Subcutaneous adipose tissue (tissue), 4 donors: ENCODE measurements around the gene OR4D9. TPM values are rescaled to one million over a fixed set of nuclear protein-coding genes. Genes with fewer than 3 reads are reported as not detected.

Source experiments
- CTCF ChIP-seq: fragments of 450-650 bp; IDR thresholded peaks from one replicate; pipeline ENCODE4 v1.5.1; 2016; ENCODE audit warnings: low read depth, mild to moderate bottlenecking, control low read depth, antibody characterized with exemption, moderate library complexity
- total RNA-seq, 4 donors: library from RNA; depleted of rRNA; stranded (reverse); fragments of >200 nt; gene quantifications; one replicate each; pipeline ENCODE4 v1.1.0, GENCODE V29; 2016

OR4D9 gene
- total RNA-seq, 4 donors from 2014 or later = not detected

- no peak for TF ChIP-seq CTCF
Observed at GRCh38 chr11:59559886-59560285, 48.5 kb downstream of the OR4D9 start.

DNA sequence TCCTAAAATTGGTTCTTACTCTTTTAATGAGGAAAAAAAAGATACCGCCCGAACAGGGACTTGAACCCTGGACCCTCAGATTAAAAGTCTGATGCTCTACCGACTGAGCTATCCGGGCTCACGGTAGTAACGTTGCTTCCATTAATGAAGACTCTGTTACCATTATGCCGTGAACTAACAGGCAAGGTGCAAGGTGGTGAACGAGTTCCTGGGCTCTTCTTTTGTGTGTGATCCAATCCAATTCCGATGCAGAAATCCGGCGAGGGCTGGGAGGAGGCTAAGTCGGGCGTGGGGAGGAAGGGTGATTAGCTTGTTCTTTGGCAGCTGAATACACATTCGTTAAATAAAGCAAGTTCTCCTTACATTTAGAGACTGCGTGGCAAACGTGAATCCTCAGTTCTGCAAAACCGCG lies 49.0 kb downstream of the OR4D9 start:
- no peak for TF ChIP-seq CTCF

GRCh38 chr11:59560702-59561473 lies 49.5 kb downstream of the OR4D9 start:
- no peak for TF ChIP-seq CTCF

DNA sequence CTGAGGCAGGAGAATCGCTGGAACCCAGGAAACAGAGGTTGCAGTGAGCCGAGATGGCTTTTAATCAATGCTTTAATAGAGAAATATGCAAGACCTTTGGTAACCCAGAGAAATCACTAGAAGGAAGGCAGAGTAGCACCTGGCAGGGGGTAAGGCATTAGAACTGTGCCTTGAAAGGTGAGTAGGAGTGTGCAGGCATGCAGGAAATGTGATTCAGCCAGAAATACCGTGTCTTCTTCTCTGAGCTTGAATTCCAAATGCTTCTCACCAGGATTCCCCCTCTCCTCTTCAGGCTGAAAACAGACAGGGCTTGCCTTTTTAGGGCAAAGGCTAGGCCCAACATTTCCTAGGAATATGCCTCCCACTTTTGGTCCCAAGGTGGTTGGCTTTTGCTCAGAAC lies 51.0 kb downstream of the OR4D9 start:
- TF ChIP-seq CTCF = no peak

Other genes starting within 250 kb of the OR4D9 start
- gene OR5AN1, start 152.6 kb upstream of the OR4D9 start, total RNA-seq = under 1 TPM in 1 of 4 donors, not detected in 3; under 0.01 TPM
- gene OR5A2, start 85.1 kb upstream of the OR4D9 start, total RNA-seq = not detected
- not detected for gene OR5A1, start 75.1 kb upstream of the OR4D9 start, total RNA-seq
- gene OR4D6, start 54.6 kb upstream of the OR4D9 start, total RNA-seq = not detected
- gene OR4D10, start 38.2 kb upstream of the OR4D9 start, total RNA-seq = not detected
- not detected for gene OR4D11, start 8.0 kb upstream of the OR4D9 start, total RNA-seq
- gene OSBP, start 104.2 kb downstream of the OR4D9 start, total RNA-seq = 10 to 100 TPM; 43.5 to 54.1 (median 48.1) TPM
- 10 to 100 TPM; 12.6 to 23.8 (median 15.2) TPM for gene PATL1, start 157.5 kb downstream of the OR4D9 start, total RNA-seq
- gene OR10V1, start 202.3 kb downstream of the OR4D9 start, total RNA-seq = not detected
- 10 to 100 TPM; 16.8 to 39.6 (median 26.9) TPM for gene STX3, start 243.8 kb downstream of the OR4D9 start, total RNA-seq